GM19328 (cell line): ENCODE data around the gene IFT81.
"Not testable (repeated sequence)": the region's sequence is repeated elsewhere in the genome, so short reads cannot be mapped to it uniquely, and the experiment has no call there.

ENCODE experiments used
- ATAC-seq: cut with Tn5 transposase; IDR thresholded peaks from one replicate; pipeline ENCODE4 v1.9.1; 2021; ENCODE audit warnings: mild to moderate bottlenecking, moderate library complexity; ENCODE audit not compliant: unreplicated experiment

IFT81 gene

DNA sequence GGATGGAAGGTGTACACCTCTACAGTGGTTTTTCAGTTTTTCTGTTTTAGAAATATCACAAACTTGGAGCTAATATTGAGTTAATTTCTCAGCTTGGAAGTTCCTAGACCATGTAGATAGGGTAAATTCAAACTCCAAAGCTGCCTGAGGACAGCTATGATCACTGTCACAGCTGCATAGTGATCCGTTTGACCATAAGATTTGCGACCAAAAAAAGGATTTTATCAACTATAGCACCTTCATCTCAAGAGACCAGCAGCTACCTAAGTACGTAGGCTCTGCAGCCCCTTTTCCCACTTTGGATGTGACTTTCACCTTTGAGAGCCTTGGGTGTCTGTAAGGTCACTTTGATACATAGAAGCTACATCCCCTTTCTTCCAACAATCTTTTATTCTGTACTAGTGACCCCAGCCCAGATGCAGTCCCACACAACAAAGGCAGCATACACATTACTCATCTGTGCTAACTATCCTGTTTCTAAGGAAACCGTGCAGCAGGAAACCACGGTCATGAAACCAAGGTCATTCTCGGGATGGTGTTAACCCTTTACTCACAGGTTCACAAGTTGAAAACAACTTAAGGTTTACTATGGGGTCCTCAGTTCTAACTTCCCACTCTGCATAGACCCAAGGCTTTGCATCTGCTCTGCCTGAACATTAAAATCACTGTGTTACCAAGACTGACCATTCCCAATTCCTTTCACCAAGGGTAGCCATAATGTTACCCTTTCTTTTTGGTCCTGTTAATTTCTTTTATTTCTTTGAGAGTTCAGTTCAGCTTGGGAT is 75.4 kb downstream of the IFT81 start:
- no peak for ATAC-seq

- ATAC-seq: no peak
Measured at GRCh38 chr12:110200124-110200417, 75.9 kb downstream of the IFT81 start.

GRCh38 chr12:110201995-110202394 is 77.8 kb downstream of the IFT81 start:
- ATAC-seq: no peak

DNA sequence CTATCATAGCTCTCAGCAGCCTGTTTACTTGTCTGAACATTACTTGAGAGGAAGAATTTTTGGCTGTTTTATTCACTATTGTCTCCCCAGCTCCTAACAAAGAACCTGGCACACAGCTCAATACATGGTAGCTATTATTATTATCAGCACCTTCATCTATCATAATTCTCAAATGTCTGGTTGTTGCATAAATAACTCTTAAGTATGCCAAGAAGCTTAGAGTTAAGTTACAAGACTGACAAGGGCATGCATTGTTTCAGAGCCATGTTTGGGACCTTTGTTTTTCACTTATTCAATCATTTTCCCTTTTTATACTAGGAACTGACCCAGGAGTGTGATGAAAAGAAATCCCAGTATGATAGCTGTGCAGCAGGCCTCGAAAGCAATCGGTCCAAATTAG is 79.4 kb downstream of the IFT81 start:
- no peak for ATAC-seq

DNA sequence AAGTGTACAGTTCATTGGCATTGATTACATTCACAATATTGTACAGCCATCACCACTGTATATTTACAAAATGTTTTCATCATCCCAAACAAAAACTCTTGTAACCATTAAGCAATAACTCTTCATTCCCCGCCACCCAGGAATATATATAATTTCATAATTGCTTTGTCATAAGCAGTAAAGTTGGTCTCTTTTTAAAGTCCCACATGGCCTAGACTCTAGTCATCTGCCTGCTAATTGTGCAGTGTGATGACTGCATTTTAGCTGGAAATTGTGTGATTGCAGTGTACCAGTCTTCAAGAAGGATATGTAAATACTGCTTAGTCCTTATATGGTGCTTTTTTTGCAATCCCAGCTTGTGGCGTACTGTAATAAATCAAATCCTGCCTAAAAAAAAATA is 81.8 kb downstream of the IFT81 start:
- no peak for ATAC-seq

DNA sequence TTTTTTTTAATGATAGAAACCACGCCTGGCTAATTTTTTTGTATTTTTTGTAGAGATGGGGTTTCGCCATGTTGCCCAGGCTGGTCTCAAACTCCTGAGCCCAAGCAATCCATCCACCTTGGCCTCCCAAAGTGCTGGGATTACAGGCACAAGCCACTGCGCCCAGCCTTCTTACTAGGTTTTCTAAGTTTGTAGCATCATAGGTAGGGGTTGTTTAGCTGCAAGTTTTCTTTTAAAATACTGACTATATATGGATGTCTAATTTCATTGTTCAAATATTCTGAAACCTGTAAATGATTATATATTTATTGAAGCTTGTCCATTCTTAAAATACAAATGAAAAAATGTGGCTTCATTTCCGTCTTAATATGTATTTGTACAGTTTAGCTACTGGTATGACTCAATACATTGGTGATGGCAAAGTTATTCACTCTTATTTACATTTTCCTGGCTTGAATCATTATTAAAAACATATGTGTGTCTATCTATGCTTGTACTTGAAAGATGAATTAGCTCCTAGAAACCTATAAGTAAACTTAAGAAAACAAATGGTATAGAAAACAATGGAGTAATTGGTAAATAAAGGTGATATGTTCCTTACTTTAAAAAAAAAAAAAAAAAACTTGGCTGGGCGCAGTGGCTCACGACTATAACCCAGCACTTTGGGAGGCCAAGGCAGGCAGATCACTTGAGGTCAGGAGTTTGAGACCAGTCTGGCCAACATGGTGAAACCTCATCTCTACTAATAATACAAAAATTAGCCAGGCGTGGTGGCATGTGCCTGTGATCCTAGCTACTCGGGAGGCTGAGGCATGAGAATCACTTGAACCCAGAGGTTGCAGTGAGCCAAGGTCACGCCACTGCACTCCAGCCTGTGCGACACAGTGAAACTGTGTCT is 87.7 kb downstream of the IFT81 start:
- ATAC-seq: not testable (repeated sequence)

GRCh38 chr12:110217996-110218674 is 94.0 kb downstream of the IFT81 start:
- no peak for ATAC-seq

DNA sequence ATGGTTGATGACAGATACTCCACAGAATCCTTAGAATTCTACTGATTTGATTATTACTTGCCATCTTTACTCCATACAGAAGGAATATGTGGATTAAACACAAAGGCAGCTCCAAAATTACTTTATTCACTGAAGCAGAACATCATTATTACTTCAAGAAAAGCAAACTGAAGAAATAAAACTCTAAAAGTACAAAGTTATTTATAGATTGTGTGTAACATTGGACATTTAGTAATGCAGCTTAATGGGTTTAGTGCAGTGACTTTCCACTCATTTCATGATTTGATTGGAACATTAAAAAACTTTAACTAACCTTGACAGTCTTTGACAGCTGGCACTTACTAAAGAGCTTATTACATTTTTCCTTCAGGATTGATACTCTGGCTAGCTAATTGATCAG is 97.9 kb downstream of the IFT81 start:
- no peak for ATAC-seq

DNA sequence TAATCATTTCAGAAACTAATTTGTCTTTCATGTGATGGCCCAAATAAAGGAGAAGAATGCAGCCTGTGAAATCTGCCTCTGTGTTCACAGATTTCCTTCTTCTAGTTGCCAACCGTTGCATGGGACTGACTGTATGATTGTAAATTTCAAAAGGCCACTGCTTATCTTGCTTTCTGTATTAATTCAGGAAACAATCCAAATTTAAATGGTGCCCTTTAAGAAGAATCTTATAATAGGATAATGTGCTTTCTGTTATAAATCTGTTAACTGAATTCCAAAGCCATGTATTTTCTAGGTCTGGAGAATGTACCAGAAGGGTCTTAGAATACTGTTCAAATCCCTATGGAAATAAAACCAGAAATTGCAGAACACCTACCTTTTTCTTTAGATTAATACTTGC is 98.3 kb downstream of the IFT81 start:
- no peak for ATAC-seq

GRCh38 chr12:110223777-110224378 is 99.7 kb downstream of the IFT81 start:
- no peak for ATAC-seq

GRCh38 chr12:110224379-110225304 is 100.5 kb downstream of the IFT81 start:
- ATAC-seq: no peak

DNA sequence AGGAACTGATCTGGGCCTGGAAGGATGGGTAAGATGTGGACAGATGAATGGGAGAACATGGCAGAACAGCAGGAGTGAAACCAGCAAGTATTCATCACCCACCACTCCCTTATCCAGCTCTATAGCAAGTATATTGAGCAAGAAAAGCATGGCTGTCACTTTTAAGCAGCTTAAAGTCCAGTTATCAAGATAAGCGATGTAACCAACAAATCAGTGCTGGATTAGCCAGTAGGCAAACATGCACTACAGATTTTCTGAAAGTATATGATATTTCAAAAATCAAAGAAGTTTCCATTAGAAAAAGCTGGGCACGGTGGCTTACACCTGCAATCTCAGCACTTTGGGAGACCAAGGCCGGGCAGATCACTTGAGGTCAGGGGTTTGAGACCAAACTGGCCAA is 103.0 kb downstream of the IFT81 start:
- ATAC-seq: no peak

DNA sequence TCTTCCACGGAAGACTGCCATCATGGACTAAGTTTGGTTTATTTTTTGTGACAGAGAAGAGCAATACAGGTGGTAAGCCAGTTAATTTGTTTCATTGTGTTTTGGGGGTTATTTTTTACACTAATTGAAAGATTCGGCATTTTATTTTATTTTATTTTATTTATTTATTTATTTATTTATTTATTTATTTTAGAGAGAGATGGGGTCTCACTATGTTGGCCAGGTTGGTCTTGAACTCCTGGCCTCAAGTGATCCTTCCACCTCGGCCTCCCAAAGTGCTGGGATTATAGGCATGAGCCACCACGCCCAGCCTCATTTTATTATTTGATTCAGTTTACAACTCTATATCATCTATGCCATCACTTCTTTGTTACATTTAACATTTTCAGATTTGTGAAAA is 104.2 kb downstream of the IFT81 start:
- not testable (repeated sequence) for ATAC-seq

DNA sequence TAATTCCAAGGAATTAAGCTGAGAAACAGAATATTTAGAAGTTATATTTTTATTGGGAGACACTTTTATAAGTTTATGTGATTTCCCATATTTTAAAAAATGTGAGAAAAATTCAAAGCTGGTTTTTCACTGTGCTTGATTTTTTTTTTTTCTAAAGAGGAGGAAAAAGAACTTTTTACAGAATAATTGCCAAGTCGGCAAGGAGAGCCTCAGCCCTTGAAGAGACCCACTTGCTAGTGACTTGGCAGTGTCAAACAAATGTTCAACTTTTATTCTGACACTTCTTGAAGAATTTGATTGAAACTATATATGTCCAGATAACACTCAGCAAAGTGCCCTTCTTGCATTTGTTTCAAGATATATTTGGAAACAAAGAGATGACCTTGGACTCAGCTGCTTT is 104.6 kb downstream of the IFT81 start:
- ATAC-seq: no peak

- no peak for ATAC-seq
Measured at GRCh38 chr12:110229409-110229808, 105.3 kb downstream of the IFT81 start.

GRCh38 chr12:110230655-110231054 is 106.5 kb downstream of the IFT81 start:
- no peak for ATAC-seq

- no peak for ATAC-seq
Measured at GRCh38 chr12:110233212-110233903, 109.2 kb downstream of the IFT81 start.

DNA sequence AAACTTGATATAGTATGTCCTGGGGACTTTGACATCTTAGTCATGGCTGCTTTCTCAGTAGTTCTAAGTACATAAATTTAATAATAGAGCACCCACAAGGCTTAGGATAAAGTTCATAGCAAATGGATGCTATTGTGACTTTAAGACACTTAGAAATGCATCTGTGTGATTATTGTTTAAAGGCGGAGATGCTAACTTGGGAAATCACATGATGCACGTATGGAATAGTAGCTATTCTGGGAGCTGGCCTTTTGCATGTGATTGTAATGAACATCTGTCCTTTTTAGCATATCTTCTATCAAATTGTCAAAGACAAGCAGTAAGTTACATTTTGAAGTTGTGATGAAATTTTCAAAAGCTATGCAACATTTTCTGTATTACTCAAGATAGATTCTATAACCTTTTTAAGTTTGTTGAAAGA is 110.2 kb downstream of the IFT81 start:
- no peak for ATAC-seq

GRCh38 chr12:110234755-110235154 is 110.6 kb downstream of the IFT81 start:
- no peak for ATAC-seq

GRCh38 chr12:110235383-110235782 is 111.2 kb downstream of the IFT81 start:
- no peak for ATAC-seq
